ENCODE results near the gene KRT79. TPM values are rescaled to one million over a fixed set of nuclear protein-coding genes. Genes with fewer than 3 reads are reported as not detected.

The KRT79 gene
- total RNA-seq, 1 donor from 2014 or later = not detected

DNA sequence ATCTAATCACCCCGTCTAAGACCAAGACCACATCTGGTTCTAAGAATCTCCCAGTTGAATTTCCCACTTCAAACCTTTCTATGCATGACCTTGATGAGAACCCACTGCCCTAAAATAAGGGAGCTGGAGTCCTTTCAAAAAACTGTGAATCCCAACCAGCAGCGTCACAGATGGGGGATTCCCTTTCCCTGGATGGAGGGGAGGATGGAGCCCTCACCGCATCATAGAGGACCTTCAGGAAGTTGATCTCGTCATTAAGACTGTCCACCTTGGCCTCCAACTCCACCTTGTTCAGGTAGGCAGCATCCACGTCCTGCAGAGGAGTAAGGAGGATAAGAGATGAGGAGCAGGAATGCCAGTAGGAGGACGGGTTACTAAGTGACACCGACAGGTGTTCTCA lies 24.9 kb downstream of the KRT79 start:
- DNase-seq (ENCODE audit: low read depth) = no peak
- Histone ChIP-seq H3K27me3 (ENCODE audit: control insufficient read depth, insufficient read depth, low read length) (peaks cover 9% of the 10 kb centered on the region), H3K36me3 (ENCODE audit: control insufficient read depth, insufficient read depth, low read length) (no peaks in the 10 kb centered on the region)

DNA sequence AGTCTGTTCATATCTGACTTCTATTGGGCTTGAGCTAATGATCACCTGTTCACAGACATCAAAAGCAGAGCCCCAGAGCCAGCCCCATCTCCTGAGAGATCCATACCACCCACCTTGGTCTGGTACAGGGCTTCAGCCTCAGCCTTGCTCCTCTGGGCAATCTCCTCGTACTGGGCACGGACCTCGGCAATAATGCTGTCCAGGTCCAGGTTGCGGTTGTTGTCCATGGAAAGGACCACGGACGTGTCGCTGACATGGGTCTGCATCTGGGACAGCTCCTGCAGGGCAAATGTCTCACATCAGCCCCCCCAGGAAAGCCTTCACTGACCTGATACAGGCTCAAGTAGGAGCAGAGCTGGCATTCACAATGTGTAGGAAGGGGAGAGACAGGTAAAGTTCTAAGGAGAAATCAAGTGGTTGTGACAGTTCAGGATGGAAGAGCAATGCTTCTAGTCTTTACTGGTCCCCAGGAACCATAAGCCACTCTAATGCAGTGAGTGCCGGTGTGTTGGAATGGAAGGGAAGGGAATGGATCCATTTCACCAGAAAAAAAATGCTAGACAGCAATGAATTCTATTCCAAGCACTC lies 25.4 kb downstream of the KRT79 start:
- Histone ChIP-seq H3K36me3 (ENCODE audit: control insufficient read depth, insufficient read depth, low read length) (no peaks in the 10 kb centered on the region), H3K4me3 (ENCODE audit: low read depth, low read length) (no peak overlapping the region), H3K27me3 (ENCODE audit: control insufficient read depth, insufficient read depth, low read length) (peaks cover 9% of the 10 kb centered on the region)
- DNase-seq (ENCODE audit: low read depth) = no peak
- TF ChIP-seq, protein P1, sequence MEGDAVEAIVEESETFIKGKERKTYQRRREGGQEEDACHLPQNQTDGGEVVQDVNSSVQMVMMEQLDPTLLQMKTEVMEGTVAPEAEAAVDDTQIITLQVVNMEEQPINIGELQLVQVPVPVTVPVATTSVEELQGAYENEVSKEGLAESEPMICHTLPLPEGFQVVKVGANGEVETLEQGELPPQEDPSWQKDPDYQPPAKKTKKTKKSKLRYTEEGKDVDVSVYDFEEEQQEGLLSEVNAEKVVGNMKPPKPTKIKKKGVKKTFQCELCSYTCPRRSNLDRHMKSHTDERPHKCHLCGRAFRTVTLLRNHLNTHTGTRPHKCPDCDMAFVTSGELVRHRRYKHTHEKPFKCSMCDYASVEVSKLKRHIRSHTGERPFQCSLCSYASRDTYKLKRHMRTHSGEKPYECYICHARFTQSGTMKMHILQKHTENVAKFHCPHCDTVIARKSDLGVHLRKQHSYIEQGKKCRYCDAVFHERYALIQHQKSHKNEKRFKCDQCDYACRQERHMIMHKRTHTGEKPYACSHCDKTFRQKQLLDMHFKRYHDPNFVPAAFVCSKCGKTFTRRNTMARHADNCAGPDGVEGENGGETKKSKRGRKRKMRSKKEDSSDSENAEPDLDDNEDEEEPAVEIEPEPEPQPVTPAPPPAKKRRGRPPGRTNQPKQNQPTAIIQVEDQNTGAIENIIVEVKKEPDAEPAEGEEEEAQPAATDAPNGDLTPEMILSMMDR (IDR thresholded peaks at IDR 0.05; ENCODE audit: insufficient read depth, low read length, poor library complexity, severe bottlenecking) = no peak

More for the DNA sequence above, 24.9 kb downstream of the KRT79 start:
- H3K4me3 ChIP-seq (ENCODE audit: low read depth, low read length) = no peak overlapping the region
- TF ChIP-seq, protein P1 (IDR thresholded peaks at IDR 0.05; ENCODE audit: insufficient read depth, low read length, poor library complexity, severe bottlenecking) = no peak

DNA sequence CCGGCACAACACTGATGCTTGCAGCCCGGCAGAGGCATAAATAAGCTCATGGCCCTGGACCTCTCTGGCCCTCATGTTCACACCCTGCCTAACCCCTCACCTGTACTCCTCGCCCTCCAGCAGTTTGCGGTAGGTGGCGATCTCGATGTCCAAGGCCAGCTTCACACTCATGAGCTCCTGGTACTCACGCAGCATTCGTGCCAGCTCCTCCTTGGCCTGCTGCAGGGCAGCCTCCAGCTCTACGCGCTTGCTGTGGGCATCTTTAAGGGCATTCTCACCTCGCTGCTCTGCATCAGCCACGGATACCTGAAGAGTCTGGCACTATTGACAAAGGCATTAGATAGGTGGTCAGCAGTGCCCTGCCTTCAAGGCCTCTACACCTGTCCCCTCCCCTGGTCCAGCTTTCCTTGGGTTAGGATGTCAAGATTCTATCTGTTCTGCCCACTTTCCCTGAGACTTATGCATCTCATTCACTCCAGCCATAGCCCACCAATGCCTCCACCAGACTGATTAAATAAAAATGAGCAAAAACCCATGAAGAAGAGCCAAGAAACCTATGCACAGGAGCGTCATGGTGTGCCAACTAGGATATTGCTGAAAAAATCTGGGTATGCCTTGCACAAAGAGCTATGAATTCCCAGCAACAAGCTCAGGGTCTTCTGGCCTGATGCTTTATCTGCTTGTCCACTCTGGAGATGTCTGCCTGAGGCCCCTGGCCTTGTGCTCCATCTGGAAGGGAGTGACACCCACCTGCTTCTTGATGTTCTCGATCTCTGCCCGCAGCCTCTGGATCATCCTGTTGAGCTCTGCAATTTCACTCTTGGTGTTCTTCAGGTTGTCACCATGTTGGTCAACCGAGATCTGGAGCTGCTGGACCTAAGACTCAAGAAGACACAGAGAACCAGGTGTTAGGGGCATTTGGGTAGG lies 26.3 kb downstream of the KRT79 start:
- TF ChIP-seq, protein P1 (IDR thresholded peaks at IDR 0.05; ENCODE audit: insufficient read depth, low read length, poor library complexity, severe bottlenecking) = no peak
- H3K27me3 ChIP-seq (ENCODE audit: control insufficient read depth, insufficient read depth, low read length) = peaks cover 7% of the 10 kb centered on the region
- no peak for DNase-seq (ENCODE audit: low read depth)
- no peak overlapping the region for H3K4me3 ChIP-seq (ENCODE audit: low read depth, low read length)
- no peaks in the 10 kb centered on the region for H3K36me3 ChIP-seq (ENCODE audit: control insufficient read depth, insufficient read depth, low read length)

DNA sequence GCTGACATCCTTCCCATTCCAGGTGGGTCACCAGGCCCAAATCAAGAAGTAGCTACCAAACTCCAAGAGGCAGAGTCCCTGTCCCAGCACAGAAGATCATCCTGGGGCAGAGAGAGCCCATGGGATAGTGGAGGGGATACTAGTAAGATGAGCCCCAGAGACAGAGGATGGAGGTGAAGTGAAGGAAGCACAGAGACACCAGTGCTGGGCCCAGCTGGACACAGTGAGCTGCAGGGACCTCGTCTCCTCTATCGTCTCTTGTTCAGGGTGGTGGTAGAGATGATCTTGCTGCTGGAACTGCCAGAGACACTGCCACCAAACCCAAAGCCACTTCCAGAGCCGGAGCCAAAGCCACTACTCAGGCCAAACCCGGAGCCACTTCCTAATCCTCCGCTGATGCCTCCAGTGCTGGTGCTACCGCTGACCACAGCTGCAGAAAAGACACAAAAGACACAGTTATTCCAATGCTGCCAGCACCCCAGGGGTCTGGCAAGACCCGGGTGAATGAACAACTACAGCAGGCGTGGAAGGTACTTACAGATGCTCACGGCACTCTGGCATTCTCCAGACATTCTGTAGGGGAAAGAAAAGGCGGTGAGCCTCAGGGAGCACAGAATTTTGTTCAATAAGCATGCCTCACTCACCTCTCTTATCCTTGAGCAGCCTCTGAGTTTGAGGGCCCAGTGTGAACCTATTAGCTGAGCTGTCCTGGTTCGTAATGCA lies 27.1 kb downstream of the KRT79 start:
- H3K4me3 ChIP-seq (ENCODE audit: low read depth, low read length) = no peak overlapping the region
- DNase-seq (ENCODE audit: low read depth) = no peak
- TF ChIP-seq, protein P1 (IDR thresholded peaks at IDR 0.05; ENCODE audit: insufficient read depth, low read length, poor library complexity, severe bottlenecking) = no peak
- peaks cover 7% of the 10 kb centered on the region for H3K27me3 ChIP-seq (ENCODE audit: control insufficient read depth, insufficient read depth, low read length)
- no peaks in the 10 kb centered on the region for H3K36me3 ChIP-seq (ENCODE audit: control insufficient read depth, insufficient read depth, low read length)

DNA sequence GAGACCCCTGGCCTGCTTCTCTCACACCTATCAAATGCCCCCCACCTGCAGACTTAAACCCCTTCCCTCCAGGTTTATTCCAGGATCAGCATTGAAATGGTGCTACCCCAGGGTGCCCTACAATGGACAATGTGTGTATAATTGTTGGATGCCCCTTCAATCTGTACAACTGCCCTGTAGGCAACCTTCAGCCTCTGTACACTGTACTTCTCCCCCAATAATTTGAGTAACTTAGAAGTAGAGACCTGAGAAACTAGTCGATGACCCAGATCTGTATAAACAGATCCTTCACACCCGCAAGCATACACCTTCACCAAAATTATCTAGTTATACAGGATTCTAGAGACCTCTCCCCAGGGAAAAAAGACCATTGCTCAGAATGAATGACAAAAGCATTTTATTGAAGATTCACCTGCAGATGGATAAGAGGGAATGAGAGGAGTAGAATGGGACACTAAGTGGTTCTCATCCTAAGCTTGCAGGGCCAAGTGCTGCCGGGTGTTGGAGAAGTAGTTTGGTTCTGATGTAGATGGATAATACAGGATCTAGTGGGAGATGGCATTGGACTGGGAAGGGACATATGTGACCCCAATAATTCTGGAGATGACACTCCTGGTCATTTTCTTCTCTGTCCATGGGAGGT lies 27.8 kb downstream of the KRT79 start:
- Histone ChIP-seq H3K27me3 (ENCODE audit: control insufficient read depth, insufficient read depth, low read length) (peaks cover 7% of the 10 kb centered on the region), H3K36me3 (ENCODE audit: control insufficient read depth, insufficient read depth, low read length) (no peaks in the 10 kb centered on the region), H3K4me3 (ENCODE audit: low read depth, low read length) (no peak overlapping the region)
- TF ChIP-seq, protein P1 (IDR thresholded peaks at IDR 0.05; ENCODE audit: insufficient read depth, low read length, poor library complexity, severe bottlenecking) = no peak
- no peak for DNase-seq (ENCODE audit: low read depth)

All from kidney epithelial cell (primary cell).